Measurements from ENCODE around the gene MCM7. TPM values are rescaled to one million over a fixed set of nuclear protein-coding genes. Genes with fewer than 3 reads are reported as not detected.

MCM7 gene
- total and polyA plus RNA-seq, 2 of the 13 experiments (the other 11 are each of a cell fraction or from before 2014, with no cell fraction given) = 84.5 to 214 TPM

DNA sequence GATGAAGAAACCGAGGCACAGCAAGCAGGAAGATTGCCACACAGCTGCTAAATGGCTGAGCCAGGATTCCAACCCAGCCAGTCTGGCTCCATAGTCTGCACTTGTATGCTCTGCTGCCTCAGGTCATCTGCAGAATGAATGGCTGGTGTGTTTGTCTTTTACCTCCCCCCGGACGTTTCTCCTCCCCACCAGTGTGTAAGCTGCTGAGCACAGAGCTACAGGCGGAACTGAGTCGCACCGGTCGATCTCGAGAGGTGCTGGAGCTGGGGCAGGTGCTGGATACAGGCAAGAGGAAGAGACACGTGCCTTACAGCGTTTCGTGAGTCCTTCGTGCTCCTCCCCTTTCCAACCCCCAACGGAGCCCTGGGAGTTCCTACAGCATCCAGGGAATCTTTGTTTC, 20.9 kb upstream of the MCM7 start (continued):
- TF ChIP-seq NPAS2 (CRISPR knock-in tag; IDR thresholded peaks at IDR 0.05; ENCODE audit: borderline replicate concordance) (no peak), ZBTB7A (CRISPR knock-in tag; IDR thresholded peaks at IDR 0.05) (no peak), ZFAT (CRISPR knock-in tag; conservative IDR thresholded peaks at IDR 0.05) (no peak), FOXK1 (CRISPR knock-in tag; IDR thresholded peaks at IDR 0.05; ENCODE audit: borderline replicate concordance, low read depth) (peak; percentile 31; the same call in 1 of the 2 replicates), CHD2 (IDR thresholded peaks at IDR 0.05; ENCODE audit: low read depth, low read length) (no peak), ZBTB21 (CRISPR knock-in tag; IDR thresholded peaks at IDR 0.05) (no peak), EED (CRISPR knock-in tag; IDR thresholded peaks at IDR 0.05) (no peak), SSRP1 (CRISPR knock-in tag; IDR thresholded peaks at IDR 0.05) (peak; percentile 75; the same call in 1 of the 2 replicates), MED1 (CRISPR knock-in tag; IDR thresholded peaks at IDR 0.05) (peak; percentile 52; the same call in 1 of the 2 replicates), AGO1 (IDR thresholded peaks at IDR 0.05; ENCODE audit: low read depth, low read length, poor library complexity, severe bottlenecking) (no peak), ARHGAP35 (CRISPR knock-in tag; IDR thresholded peaks at IDR 0.05; ENCODE audit: borderline replicate concordance) (no peak; the same call in 1 of the 2 replicates), ZNF30 (CRISPR knock-in tag; IDR thresholded peaks at IDR 0.05) (no peak), MEIS1 (CRISPR knock-in tag; IDR thresholded peaks at IDR 0.05; ENCODE audit: borderline replicate concordance) (no peak)
- TF ChIP-seq, protein P1, sequence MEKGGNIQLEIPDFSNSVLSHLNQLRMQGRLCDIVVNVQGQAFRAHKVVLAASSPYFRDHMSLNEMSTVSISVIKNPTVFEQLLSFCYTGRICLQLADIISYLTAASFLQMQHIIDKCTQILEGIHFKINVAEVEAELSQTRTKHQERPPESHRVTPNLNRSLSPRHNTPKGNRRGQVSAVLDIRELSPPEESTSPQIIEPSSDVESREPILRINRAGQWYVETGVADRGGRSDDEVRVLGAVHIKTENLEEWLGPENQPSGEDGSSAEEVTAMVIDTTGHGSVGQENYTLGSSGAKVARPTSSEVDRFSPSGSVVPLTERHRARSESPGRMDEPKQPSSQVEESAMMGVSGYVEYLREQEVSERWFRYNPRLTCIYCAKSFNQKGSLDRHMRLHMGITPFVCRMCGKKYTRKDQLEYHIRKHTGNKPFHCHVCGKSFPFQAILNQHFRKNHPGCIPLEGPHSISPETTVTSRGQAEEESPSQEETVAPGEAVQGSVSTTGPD (CRISPR knock-in tag; IDR thresholded peaks at IDR 0.05) = no peak
- TF ChIP-seq, protein P2, sequence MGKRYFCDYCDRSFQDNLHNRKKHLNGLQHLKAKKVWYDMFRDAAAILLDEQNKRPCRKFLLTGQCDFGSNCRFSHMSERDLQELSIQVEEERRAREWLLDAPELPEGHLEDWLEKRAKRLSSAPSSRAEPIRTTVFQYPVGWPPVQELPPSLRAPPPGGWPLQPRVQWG (CRISPR knock-in tag; IDR thresholded peaks at IDR 0.05; ENCODE audit: borderline replicate concordance, low read depth) = no peak
- TF ChIP-seq, protein P3, sequence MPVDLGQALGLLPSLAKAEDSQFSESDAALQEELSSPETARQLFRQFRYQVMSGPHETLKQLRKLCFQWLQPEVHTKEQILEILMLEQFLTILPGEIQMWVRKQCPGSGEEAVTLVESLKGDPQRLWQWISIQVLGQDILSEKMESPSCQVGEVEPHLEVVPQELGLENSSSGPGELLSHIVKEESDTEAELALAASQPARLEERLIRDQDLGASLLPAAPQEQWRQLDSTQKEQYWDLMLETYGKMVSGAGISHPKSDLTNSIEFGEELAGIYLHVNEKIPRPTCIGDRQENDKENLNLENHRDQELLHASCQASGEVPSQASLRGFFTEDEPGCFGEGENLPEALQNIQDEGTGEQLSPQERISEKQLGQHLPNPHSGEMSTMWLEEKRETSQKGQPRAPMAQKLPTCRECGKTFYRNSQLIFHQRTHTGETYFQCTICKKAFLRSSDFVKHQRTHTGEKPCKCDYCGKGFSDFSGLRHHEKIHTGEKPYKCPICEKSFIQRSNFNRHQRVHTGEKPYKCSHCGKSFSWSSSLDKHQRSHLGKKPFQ (CRISPR knock-in tag; IDR thresholded peaks at IDR 0.05; ENCODE audit: insufficient replicate concordance) = no peak
- TF ChIP-seq, protein P4, sequence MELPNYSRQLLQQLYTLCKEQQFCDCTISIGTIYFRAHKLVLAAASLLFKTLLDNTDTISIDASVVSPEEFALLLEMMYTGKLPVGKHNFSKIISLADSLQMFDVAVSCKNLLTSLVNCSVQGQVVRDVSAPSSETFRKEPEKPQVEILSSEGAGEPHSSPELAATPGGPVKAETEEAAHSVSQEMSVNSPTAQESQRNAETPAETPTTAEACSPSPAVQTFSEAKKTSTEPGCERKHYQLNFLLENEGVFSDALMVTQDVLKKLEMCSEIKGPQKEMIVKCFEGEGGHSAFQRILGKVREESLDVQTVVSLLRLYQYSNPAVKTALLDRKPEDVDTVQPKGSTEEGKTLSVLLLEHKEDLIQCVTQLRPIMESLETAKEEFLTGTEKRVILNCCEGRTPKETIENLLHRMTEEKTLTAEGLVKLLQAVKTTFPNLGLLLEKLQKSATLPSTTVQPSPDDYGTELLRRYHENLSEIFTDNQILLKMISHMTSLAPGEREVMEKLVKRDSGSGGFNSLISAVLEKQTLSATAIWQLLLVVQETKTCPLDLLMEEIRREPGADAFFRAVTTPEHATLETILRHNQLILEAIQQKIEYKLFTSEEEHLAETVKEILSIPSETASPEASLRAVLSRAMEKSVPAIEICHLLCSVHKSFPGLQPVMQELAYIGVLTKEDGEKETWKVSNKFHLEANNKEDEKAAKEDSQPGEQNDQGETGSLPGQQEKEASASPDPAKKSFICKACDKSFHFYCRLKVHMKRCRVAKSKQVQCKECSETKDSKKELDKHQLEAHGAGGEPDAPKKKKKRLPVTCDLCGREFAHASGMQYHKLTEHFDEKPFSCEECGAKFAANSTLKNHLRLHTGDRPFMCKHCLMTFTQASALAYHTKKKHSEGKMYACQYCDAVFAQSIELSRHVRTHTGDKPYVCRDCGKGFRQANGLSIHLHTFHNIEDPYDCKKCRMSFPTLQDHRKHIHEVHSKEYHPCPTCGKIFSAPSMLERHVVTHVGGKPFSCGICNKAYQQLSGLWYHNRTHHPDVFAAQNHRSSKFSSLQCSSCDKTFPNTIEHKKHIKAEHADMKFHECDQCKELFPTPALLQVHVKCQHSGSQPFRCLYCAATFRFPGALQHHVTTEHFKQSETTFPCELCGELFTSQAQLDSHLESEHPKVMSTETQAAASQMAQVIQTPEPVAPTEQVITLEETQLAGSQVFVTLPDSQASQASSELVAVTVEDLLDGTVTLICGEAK (IDR thresholded peaks at IDR 0.05) = no peak
- TF ChIP-seq, protein P4 (CRISPR knock-in tag; IDR thresholded peaks at IDR 0.05) = no peak

Data from HepG2 (cell line).